SJCRH30 (cell line): Measurements from ENCODE around the gene SV2B. TPM values are rescaled to one million over a fixed set of nuclear protein-coding genes. Genes with fewer than 3 reads are reported as not detected.

Source experiments
- DNase-seq, 2 experiments: peaks; one replicate each; pipeline ENCODE4 v3.0.0-alpha.2; 2015 to 2020
- H3K27ac ChIP-seq: fragments of 250-450 bp; sonication (Bioruptor Pico); 2 replicates; pipeline ENCODE4 v1.5.1; 2020; ENCODE audit warnings: mild to moderate bottlenecking, moderate library complexity
- H3K27me3 ChIP-seq: fragments of 250-450 bp; sonication (Bioruptor Pico); 2 replicates; pipeline ENCODE4 v1.5.1; 2020; ENCODE audit warnings: mild to moderate bottlenecking, moderate library complexity
- H3K36me3 ChIP-seq: fragments of 250-450 bp; sonication (Bioruptor Pico); 2 replicates; pipeline ENCODE4 v1.5.1; 2020; ENCODE audit warnings: mild to moderate bottlenecking, moderate library complexity
- H3K4me1 ChIP-seq: fragments of 250-450 bp; sonication (Bioruptor Pico); 2 replicates; pipeline ENCODE4 v1.5.1; 2020; ENCODE audit warnings: mild to moderate bottlenecking, moderate library complexity
- H3K4me3 ChIP-seq: fragments of 250-450 bp; sonication (Bioruptor Pico); 2 replicates; pipeline ENCODE4 v1.5.1; 2020; ENCODE audit warnings: mild to moderate bottlenecking, moderate library complexity
- H3K9me3 ChIP-seq: fragments of 250-450 bp; sonication (Bioruptor Pico); replicated peaks from 2 replicates; pipeline ENCODE4 v1.5.1; 2020; ENCODE audit warnings: mild to moderate bottlenecking, moderate library complexity
- total RNA-seq: library from RNA; depleted of rRNA; stranded (reverse); fragments of >200 nt; shearing (Covaris generic); gene quantifications from 2 replicates; pipeline ENCODE4 v1.2.3, GENCODE V29; 2014

SV2B gene
- total RNA-seq, 1 experiment from 2014 or later: not detected

DNA sequence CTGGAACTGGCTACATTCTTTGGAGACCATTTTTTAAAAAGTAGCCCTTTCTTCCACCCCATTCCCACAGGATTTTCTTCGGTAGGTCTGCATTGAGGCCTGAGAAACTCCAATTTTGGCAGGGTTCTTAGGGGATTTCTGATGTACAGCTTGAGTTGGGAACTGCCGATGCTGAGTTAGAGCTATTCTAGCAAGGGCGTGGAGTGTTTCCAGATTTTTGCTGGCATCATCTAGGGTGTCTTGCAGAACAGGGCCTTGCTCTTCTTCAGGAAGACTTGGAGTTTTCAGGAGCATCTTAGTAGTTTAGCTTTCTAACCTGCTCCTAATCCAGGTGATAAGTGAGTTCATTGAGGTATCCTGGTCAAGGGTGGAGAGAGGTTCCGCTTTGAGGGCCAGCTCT is 41.0 kb downstream of the SV2B start:
- no peaks in the 10 kb centered on the region for H3K9me3 ChIP-seq
- no peak overlapping the region for H3K27ac ChIP-seq
- peaks cover 2% of the 10 kb centered on the region; the same call in 1 of the 2 replicates for H3K27me3 ChIP-seq
- H3K4me3 ChIP-seq: no peak overlapping the region
- no peaks in the 10 kb centered on the region for H3K4me1 ChIP-seq
- no peaks in the 10 kb centered on the region for H3K36me3 ChIP-seq
- no peak for DNase-seq

GRCh38 chr15:91142106-91142744 is 42.2 kb downstream of the SV2B start:
- DNase-seq: no peak

GRCh38 chr15:91142946-91143345 is 42.9 kb downstream of the SV2B start:
- no peak for DNase-seq
- Histone ChIP-seq H3K4me3 (no peak overlapping the region), H3K27ac (no peak overlapping the region)

More at GRCh38 chr15:91142106-91142744, 42.2 kb downstream of the SV2B start:
- Histone ChIP-seq H3K4me3 (no peak overlapping the region), H3K9me3 (no peaks in the 10 kb centered on the region), H3K4me1 (no peaks in the 10 kb centered on the region), H3K36me3 (no peaks in the 10 kb centered on the region), H3K27ac (no peak overlapping the region), H3K27me3 (no peaks in the 10 kb centered on the region; the same call in 1 of the 2 replicates)

DNA sequence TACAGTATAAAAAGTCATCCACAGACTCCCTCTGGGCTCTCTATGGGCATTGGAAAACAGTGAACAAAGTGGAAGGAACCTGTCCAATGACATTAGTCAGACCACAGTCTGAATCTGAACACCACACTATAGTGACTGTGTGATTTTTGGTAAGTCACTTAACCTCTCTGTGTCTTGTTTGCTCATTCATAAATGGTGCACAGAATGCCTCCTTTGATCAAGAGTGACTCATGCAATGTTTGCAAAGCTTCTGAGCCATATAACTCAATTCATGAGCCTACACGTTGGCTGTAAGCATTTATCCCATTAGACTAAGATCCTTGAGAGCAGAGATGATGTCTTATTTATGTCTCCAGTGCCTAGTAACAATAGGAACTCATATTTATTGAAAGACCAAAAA is 46.7 kb downstream of the SV2B start:
- no peaks in the 10 kb centered on the region for H3K36me3 ChIP-seq
- H3K27ac ChIP-seq: no peak overlapping the region
- DNase-seq: no peak
- H3K4me1 ChIP-seq: no peaks in the 10 kb centered on the region
- H3K9me3 ChIP-seq: no peaks in the 10 kb centered on the region
- H3K4me3 ChIP-seq: no peak overlapping the region
- H3K27me3 ChIP-seq: no peaks in the 10 kb centered on the region; the same call in 1 of the 2 replicates

More at GRCh38 chr15:91142946-91143345, 42.9 kb downstream of the SV2B start:
- no peaks in the 10 kb centered on the region for H3K4me1 ChIP-seq
- H3K27me3 ChIP-seq: no peaks in the 10 kb centered on the region; the same call in 1 of the 2 replicates
- H3K9me3 ChIP-seq: no peaks in the 10 kb centered on the region
- no peaks in the 10 kb centered on the region for H3K36me3 ChIP-seq

GRCh38 chr15:91148243-91148642 is 48.2 kb downstream of the SV2B start:
- H3K36me3 ChIP-seq: no peaks in the 10 kb centered on the region
- no peaks in the 10 kb centered on the region for H3K27me3 ChIP-seq
- DNase-seq: no peak
- no peaks in the 10 kb centered on the region for H3K9me3 ChIP-seq
- H3K4me1 ChIP-seq: no peaks in the 10 kb centered on the region
- no peak overlapping the region for H3K27ac ChIP-seq
- no peak overlapping the region for H3K4me3 ChIP-seq

- no peaks in the 10 kb centered on the region for H3K36me3 ChIP-seq
- no peak overlapping the region for H3K4me3 ChIP-seq
- no peak for DNase-seq
- H3K9me3 ChIP-seq: no peaks in the 10 kb centered on the region
- H3K27ac ChIP-seq: no peak overlapping the region
- H3K4me1 ChIP-seq: no peaks in the 10 kb centered on the region
- H3K27me3 ChIP-seq: no peaks in the 10 kb centered on the region
Observed at GRCh38 chr15:91150502-91151160, 50.6 kb downstream of the SV2B start.

GRCh38 chr15:91151781-91152563 is 51.9 kb downstream of the SV2B start:
- no peaks in the 10 kb centered on the region for H3K4me1 ChIP-seq
- no peak overlapping the region for H3K27ac ChIP-seq
- DNase-seq: no peak
- no peaks in the 10 kb centered on the region for H3K9me3 ChIP-seq
- H3K27me3 ChIP-seq: no peaks in the 10 kb centered on the region
- H3K4me3 ChIP-seq: no peak overlapping the region
- H3K36me3 ChIP-seq: no peaks in the 10 kb centered on the region

- H3K36me3 ChIP-seq: no peaks in the 10 kb centered on the region
- no peak overlapping the region for H3K4me3 ChIP-seq
- H3K27me3 ChIP-seq: no peaks in the 10 kb centered on the region
- DNase-seq: no peak
- H3K27ac ChIP-seq: no peak overlapping the region
- H3K4me1 ChIP-seq: no peaks in the 10 kb centered on the region
- H3K9me3 ChIP-seq: no peaks in the 10 kb centered on the region
Observed at GRCh38 chr15:91152896-91153581, 53.0 kb downstream of the SV2B start.

DNA sequence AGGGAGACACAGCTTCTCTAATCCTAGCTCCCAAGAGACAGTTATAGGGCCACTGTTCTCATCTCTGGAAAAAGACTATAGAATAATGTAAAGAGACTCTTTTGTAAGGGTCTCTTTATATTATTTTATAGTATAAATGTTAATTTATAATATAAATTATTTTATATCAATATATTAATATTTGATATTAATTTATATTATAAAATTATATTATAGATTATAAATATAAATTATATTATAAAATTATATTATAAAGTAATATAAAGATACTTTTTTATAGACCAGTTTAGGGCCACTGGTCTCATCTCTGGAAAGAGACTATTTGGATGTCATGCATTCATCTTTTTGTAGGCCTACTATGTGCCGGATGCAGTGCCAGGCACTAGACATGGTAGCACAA is 53.9 kb downstream of the SV2B start:
- Histone ChIP-seq H3K4me3 (no peak overlapping the region), H3K36me3 (no peaks in the 10 kb centered on the region), H3K4me1 (no peaks in the 10 kb centered on the region), H3K9me3 (no peaks in the 10 kb centered on the region), H3K27ac (no peak overlapping the region), H3K27me3 (no peaks in the 10 kb centered on the region)
- DNase-seq: no peak

GRCh38 chr15:91156175-91156726 is 56.2 kb downstream of the SV2B start:
- Histone ChIP-seq H3K27me3 (0 out of 2 replicates have a peak, but pooled peaks cover 3% of the 10 kb centered on the region), H3K4me3 (no peak overlapping the region), H3K27ac (no peak overlapping the region), H3K9me3 (no peaks in the 10 kb centered on the region), H3K36me3 (no peaks in the 10 kb centered on the region), H3K4me1 (no peaks in the 10 kb centered on the region)
- DNase-seq: no peak

DNA sequence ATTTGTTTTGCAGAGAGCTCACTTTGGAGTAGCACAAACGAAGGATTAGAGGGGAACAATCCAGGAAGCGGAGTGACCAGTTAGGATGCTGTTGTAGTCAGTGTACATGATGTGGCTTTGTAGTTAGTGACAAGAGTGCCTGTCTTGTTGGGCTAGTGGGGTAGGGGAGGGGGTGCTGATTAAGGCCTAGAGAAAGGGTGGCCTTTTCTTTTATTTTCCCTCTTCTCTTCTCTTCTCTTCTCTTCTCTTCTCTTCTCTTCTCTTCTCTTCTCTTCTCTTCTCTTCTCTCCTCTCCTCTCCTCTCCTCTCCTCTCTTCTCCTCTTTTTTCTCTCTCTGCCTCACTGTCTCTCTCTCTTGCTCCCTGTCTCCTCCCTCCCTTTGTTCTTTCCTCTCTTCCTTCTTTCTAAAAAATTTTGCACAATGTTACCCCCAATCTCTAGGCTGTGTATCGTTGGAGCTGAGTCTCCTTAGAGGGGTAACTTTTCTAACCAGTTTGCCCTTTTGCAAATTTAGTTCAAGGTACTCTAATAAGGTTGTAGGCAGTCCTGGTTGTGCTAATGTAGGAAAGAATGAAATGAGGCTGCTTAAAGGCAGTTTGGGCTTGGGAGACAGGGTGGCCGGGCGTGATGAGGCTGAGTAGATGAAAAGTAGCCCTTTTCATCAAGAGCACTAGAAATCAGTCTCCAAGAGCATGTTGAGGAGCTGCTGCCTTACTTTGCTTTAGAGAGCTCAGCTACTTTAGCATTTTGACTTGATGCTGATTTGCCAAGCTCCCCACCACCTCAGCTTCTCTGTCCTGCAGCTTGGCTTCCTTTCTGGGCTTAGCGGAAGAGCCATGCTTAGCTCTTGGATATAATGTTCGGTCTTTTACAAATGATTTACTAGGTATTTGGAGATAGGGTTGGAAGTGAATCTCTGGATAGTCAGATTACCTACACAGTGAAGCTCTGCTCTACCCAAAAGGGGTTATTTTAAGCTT is 58.6 kb downstream of the SV2B start:
- H3K4me3 ChIP-seq: no peak overlapping the region
- no peak for DNase-seq
- no peaks in the 10 kb centered on the region for H3K36me3 ChIP-seq
- no peaks in the 10 kb centered on the region for H3K4me1 ChIP-seq
- H3K27me3 ChIP-seq: 0 out of 2 replicates have a peak, but pooled peaks cover 3% of the 10 kb centered on the region
- H3K27ac ChIP-seq: no peak overlapping the region
- H3K9me3 ChIP-seq: no peaks in the 10 kb centered on the region

DNA sequence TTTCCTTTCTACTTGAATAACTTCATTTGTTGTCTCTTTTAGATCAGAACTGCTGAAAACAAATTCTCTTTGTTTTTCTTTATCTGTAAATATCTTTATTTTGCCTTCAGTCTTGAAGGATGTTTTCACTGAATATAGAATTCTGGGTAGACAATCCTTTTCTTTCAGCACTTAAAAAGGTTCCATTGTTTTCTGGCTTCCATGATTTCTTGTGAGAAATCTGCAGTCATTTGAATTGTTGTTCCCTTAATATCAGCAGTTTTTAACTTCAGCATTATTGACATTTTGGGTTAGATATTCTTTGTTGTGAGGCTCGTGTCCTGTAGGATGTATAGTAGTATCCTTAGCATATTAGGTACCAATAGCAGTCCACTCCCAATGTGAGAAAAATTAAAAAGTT is 65.8 kb downstream of the SV2B start:
- no peak for DNase-seq
- Histone ChIP-seq H3K4me1 (no peaks in the 10 kb centered on the region), H3K27ac (no peak overlapping the region)

GRCh38 chr15:91168457-91168856 is 68.4 kb downstream of the SV2B start:
- DNase-seq: no peak
- peaks cover 4% of the 10 kb centered on the region for H3K9me3 ChIP-seq
- no peak overlapping the region for H3K27ac ChIP-seq
- H3K27me3 ChIP-seq: no peaks in the 10 kb centered on the region; the same call in 1 of the 2 replicates
- no peak overlapping the region for H3K4me3 ChIP-seq
- no peaks in the 10 kb centered on the region for H3K36me3 ChIP-seq
- H3K4me1 ChIP-seq: no peaks in the 10 kb centered on the region

More for the DNA sequence above, 65.8 kb downstream of the SV2B start:
- no peaks in the 10 kb centered on the region for H3K36me3 ChIP-seq
- H3K4me3 ChIP-seq: no peak overlapping the region
- peaks cover 4% of the 10 kb centered on the region for H3K9me3 ChIP-seq
- H3K27me3 ChIP-seq: peaks cover 3% of the 10 kb centered on the region; the same call in 1 of the 2 replicates
